GM23338 (cell line): Measurements from ENCODE around the gene NARS2. TPM values are rescaled to one million over a fixed set of nuclear protein-coding genes. Genes with fewer than 3 reads are reported as not detected.

Source experiments
- ATAC-seq: fragments of 200-7000 bp; cut with Tn5 transposase; 3 replicates; pipeline ENCODE4 v1.9.1; 2020
- DNase-seq: peaks from one replicate; pipeline ENCODE4 v3.0.0-alpha.2; 2015; ENCODE audit warnings: low spot score
- H2AFZ ChIP-seq: fragments of 200-600 bp; sonication (generic); 2 replicates; pipeline ENCODE4 v1.8.0; 2016; ENCODE audit warnings: antibody characterized with exemption, mild to moderate bottlenecking, moderate library complexity
- H3F3A ChIP-seq: fragments of 200-600 bp; sonication (generic); replicated peaks from 2 replicates; pipeline ENCODE4 v1.8.0; 2017; ENCODE audit warnings: antibody characterized with exemption, mixed run types, low read depth
- H3K27ac ChIP-seq: fragments of 200-600 bp; sonication (generic); 2 replicates; pipeline ENCODE4 v1.6.1; 2016; ENCODE audit warnings: low read depth
- H3K27me3 ChIP-seq: fragments of 200-600 bp; sonication (generic); 2 replicates; pipeline ENCODE4 v1.8.0; 2016; ENCODE audit warnings: mild to moderate bottlenecking, mixed run types, moderate library complexity; ENCODE audit not compliant: insufficient read depth
- H3K36me3 ChIP-seq: fragments of 200-600 bp; sonication (generic); 2 replicates; pipeline ENCODE4 v1.8.0; 2016; ENCODE audit warnings: mild to moderate bottlenecking; ENCODE audit not compliant: insufficient read depth
- H3K4me1 ChIP-seq: fragments of 200-600 bp; sonication (generic); 2 replicates; pipeline ENCODE4 v1.8.0; 2016; ENCODE audit warnings: mild to moderate bottlenecking, moderate library complexity; ENCODE audit not compliant: insufficient read depth
- H3K4me2 ChIP-seq: fragments of 200-600 bp; sonication (generic); 2 replicates; pipeline ENCODE4 v1.7.1; 2017; ENCODE audit warnings: mixed run types
- H3K4me3 ChIP-seq: fragments of 200-600 bp; sonication (generic); 2 replicates; pipeline ENCODE4 v1.6.1; 2016; ENCODE audit warnings: mixed run types
- H3K79me2 ChIP-seq: fragments of 200-600 bp; sonication (generic); replicated peaks from 2 replicates; pipeline ENCODE4 v1.8.0; 2017; ENCODE audit warnings: mild to moderate bottlenecking; ENCODE audit not compliant: insufficient read depth
- H3K9me2 ChIP-seq: fragments of 200-600 bp; sonication (generic); 2 replicates; pipeline ENCODE4 v1.8.0; 2017; ENCODE audit not compliant: insufficient read depth
- H4K20me1 ChIP-seq: fragments of 200-600 bp; sonication (generic); replicated peaks from 2 replicates; pipeline ENCODE4 v1.8.0; 2017; ENCODE audit warnings: mild to moderate bottlenecking; ENCODE audit not compliant: insufficient read depth
- H3K27ac Mint-ChIP-seq: 2 replicates; pipeline ENCODE4 v1.8.0; 2020; ENCODE audit warnings: inconsistent platforms, mild to moderate bottlenecking, moderate library complexity, mixed read lengths
- H3K27me3 Mint-ChIP-seq: 3 replicates; pipeline ENCODE4 v1.8.0; 2022; ENCODE audit warnings: low read depth, mild to moderate bottlenecking, moderate library complexity, mixed read lengths, inconsistent platforms; ENCODE audit not compliant: insufficient read depth, poor library complexity
- H3K36me3 Mint-ChIP-seq: 3 replicates; pipeline ENCODE4 v1.8.0; 2021; ENCODE audit warnings: low read depth, mild to moderate bottlenecking, inconsistent platforms, moderate library complexity, mixed read lengths
- H3K4me1 Mint-ChIP-seq: 3 replicates; pipeline ENCODE4 v1.8.0; 2020; ENCODE audit warnings: mild to moderate bottlenecking, inconsistent platforms, mixed read lengths
- H3K4me3 Mint-ChIP-seq: 3 replicates; pipeline ENCODE4 v1.8.0; 2021; ENCODE audit warnings: moderate library complexity, mild to moderate bottlenecking, inconsistent platforms, mixed read lengths
- H3K9me3 Mint-ChIP-seq: 3 replicates; pipeline ENCODE4 v1.8.0; 2020; ENCODE audit warnings: moderate library complexity, mild to moderate bottlenecking, inconsistent platforms, mixed read lengths
- CREB1 ChIP-seq: fragments of 250-450 bp; sonication (Bioruptor Pico); IDR thresholded peaks from 2 replicates; pipeline ENCODE4 v1.5.0; 2020; ENCODE audit warnings: low read depth, mild to moderate bottlenecking, moderate library complexity
- EZH2 ChIP-seq: fragments of 200-600 bp; sonication (generic); IDR thresholded peaks from one replicate; pipeline ENCODE4 v1.8.0; 2017; ENCODE audit warnings: antibody characterized with exemption, mild to moderate bottlenecking, low read depth; ENCODE audit not compliant: unreplicated experiment
- EZH2phosphoT487 ChIP-seq: fragments of 200-600 bp; sonication (generic); IDR thresholded peaks from one replicate; pipeline ENCODE4 v1.8.1; 2018; ENCODE audit warnings: antibody characterized with exemption; ENCODE audit not compliant: unreplicated experiment
- JUNB ChIP-seq: IDR thresholded peaks from one replicate; pipeline ENCODE4 v1.6.1; 2016; ENCODE audit warnings: antibody characterized with exemption; ENCODE audit not compliant: unreplicated experiment
- NANOG ChIP-seq: IDR thresholded peaks from 2 replicates; pipeline ENCODE4 v1.6.1; 2016; ENCODE audit warnings: antibody characterized with exemption, borderline replicate concordance
- POLR2AphosphoS5 ChIP-seq: IDR thresholded peaks from 2 replicates; pipeline ENCODE4 v1.6.1; 2016; ENCODE audit warnings: antibody characterized with exemption, low read depth
- REST ChIP-seq: IDR thresholded peaks from one replicate; pipeline ENCODE4 v1.6.1; 2018; ENCODE audit warnings: antibody characterized with exemption; ENCODE audit not compliant: unreplicated experiment
- STAT1 ChIP-seq: IDR thresholded peaks from one replicate; pipeline ENCODE4 v1.6.1; 2016; ENCODE audit warnings: antibody characterized with exemption; ENCODE audit not compliant: unreplicated experiment
- ZNF114 ChIP-seq: fragments of 250-450 bp; sonication (Bioruptor Pico); IDR thresholded peaks from 2 replicates; pipeline ENCODE4 v1.5.0; 2020; ENCODE audit warnings: mild to moderate bottlenecking, moderate library complexity
- ZNF331 ChIP-seq: fragments of 250-450 bp; sonication (Bioruptor Pico); IDR thresholded peaks from 2 replicates; pipeline ENCODE4 v1.5.0; 2020; ENCODE audit warnings: low read depth, mild to moderate bottlenecking, moderate library complexity
- polyA plus RNA-seq: library from polyadenylated mRNA; unstranded; fragments of >200 nt; fragmentation: Nextera tagmentation; extraction: Ambion mirVana; gene quantifications from 2 replicates; pipeline ENCODE4 v1.2.1, GENCODE V29; 2016
- total RNA-seq: library from RNA; depleted of rRNA; stranded (reverse); fragments of >200 nt; shearing (Covaris generic); gene quantifications from 2 replicates; pipeline ENCODE4 v1.2.3, GENCODE V29; 2014
- TF ChIP-seq, protein P1 (sequence below), 2 experiments: fragments of 200-600 bp in 1 of 2; sonication (generic) in 1 of 2; conservative IDR thresholded peaks; 2 replicates each; pipeline versions ENCODE4 v1.5.1 to v1.6.1; 2016 to 2017; ENCODE audit warnings: antibody characterized with exemption in 2 of 2, low read depth in 2 of 2, mild to moderate bottlenecking in 2 of 2, moderate library complexity in 1 of 2
- TF ChIP-seq, protein P2 (sequence below): IDR thresholded peaks from 2 replicates; pipeline ENCODE4 v1.6.1; 2016; ENCODE audit warnings: antibody characterized with exemption
- TF ChIP-seq, protein P3 (sequence below): fragments of 250-450 bp; sonication (Bioruptor Pico); IDR thresholded peaks from 2 replicates; pipeline ENCODE4 v1.5.0; 2020; ENCODE audit warnings: mild to moderate bottlenecking, moderate library complexity

NARS2 gene
- total and polyA plus RNA-seq, 2 experiments from 2014 or later, result 45.7 to 62.0 TPM

- H3K4me2 ChIP-seq, result no peak overlapping the region
- H3K4me3 Mint-ChIP-seq, result no peak overlapping the region
- H3K4me3 ChIP-seq, result no peak overlapping the region
- ATAC-seq (no peak), DNase-seq (no peak)
- no peaks in the 10 kb centered on the region for H4K20me1 ChIP-seq
- H3K4me1 Mint-ChIP-seq, result peaks cover 33% of the 10 kb centered on the region
- H3K4me1 ChIP-seq, result peaks cover 21% of the 10 kb centered on the region
- no peaks in the 10 kb centered on the region for H3K27me3 Mint-ChIP-seq
- H3K79me2 ChIP-seq, result peaks cover 43% of the 10 kb centered on the region
- H3K36me3 ChIP-seq, result peaks cover 4% of the 10 kb centered on the region; the same call in 1 of the 2 replicates
- H3K9me3 Mint-ChIP-seq, result no peaks in the 10 kb centered on the region
- H3K36me3 Mint-ChIP-seq, result peaks cover 44% of the 10 kb centered on the region
- H3K27me3 ChIP-seq, result no peaks in the 10 kb centered on the region
- H3K27ac ChIP-seq, result no peak overlapping the region
- H3F3A ChIP-seq, result no peaks in the 10 kb centered on the region
- TF ChIP-seq EZH2phosphoT487, result no peak
- TF ChIP-seq, protein P1, sequence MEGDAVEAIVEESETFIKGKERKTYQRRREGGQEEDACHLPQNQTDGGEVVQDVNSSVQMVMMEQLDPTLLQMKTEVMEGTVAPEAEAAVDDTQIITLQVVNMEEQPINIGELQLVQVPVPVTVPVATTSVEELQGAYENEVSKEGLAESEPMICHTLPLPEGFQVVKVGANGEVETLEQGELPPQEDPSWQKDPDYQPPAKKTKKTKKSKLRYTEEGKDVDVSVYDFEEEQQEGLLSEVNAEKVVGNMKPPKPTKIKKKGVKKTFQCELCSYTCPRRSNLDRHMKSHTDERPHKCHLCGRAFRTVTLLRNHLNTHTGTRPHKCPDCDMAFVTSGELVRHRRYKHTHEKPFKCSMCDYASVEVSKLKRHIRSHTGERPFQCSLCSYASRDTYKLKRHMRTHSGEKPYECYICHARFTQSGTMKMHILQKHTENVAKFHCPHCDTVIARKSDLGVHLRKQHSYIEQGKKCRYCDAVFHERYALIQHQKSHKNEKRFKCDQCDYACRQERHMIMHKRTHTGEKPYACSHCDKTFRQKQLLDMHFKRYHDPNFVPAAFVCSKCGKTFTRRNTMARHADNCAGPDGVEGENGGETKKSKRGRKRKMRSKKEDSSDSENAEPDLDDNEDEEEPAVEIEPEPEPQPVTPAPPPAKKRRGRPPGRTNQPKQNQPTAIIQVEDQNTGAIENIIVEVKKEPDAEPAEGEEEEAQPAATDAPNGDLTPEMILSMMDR (conservative IDR thresholded peaks at IDR 0.05; ENCODE audit: low read depth in 2 of 2), result no peak
- no peak for TF ChIP-seq POLR2AphosphoS5
- TF ChIP-seq, protein P2, sequence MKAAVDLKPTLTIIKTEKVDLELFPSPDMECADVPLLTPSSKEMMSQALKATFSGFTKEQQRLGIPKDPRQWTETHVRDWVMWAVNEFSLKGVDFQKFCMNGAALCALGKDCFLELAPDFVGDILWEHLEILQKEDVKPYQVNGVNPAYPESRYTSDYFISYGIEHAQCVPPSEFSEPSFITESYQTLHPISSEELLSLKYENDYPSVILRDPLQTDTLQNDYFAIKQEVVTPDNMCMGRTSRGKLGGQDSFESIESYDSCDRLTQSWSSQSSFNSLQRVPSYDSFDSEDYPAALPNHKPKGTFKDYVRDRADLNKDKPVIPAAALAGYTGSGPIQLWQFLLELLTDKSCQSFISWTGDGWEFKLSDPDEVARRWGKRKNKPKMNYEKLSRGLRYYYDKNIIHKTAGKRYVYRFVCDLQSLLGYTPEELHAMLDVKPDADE, result no peak
- no peak for TF ChIP-seq STAT1
- no peak for TF ChIP-seq REST
- no peak for TF ChIP-seq ZNF331 (CRISPR knock-in tag)
- TF ChIP-seq NANOG, result no peak
- TF ChIP-seq EZH2, result no peak
- no peak for TF ChIP-seq ZNF114 (CRISPR knock-in tag)
- TF ChIP-seq, protein P3, sequence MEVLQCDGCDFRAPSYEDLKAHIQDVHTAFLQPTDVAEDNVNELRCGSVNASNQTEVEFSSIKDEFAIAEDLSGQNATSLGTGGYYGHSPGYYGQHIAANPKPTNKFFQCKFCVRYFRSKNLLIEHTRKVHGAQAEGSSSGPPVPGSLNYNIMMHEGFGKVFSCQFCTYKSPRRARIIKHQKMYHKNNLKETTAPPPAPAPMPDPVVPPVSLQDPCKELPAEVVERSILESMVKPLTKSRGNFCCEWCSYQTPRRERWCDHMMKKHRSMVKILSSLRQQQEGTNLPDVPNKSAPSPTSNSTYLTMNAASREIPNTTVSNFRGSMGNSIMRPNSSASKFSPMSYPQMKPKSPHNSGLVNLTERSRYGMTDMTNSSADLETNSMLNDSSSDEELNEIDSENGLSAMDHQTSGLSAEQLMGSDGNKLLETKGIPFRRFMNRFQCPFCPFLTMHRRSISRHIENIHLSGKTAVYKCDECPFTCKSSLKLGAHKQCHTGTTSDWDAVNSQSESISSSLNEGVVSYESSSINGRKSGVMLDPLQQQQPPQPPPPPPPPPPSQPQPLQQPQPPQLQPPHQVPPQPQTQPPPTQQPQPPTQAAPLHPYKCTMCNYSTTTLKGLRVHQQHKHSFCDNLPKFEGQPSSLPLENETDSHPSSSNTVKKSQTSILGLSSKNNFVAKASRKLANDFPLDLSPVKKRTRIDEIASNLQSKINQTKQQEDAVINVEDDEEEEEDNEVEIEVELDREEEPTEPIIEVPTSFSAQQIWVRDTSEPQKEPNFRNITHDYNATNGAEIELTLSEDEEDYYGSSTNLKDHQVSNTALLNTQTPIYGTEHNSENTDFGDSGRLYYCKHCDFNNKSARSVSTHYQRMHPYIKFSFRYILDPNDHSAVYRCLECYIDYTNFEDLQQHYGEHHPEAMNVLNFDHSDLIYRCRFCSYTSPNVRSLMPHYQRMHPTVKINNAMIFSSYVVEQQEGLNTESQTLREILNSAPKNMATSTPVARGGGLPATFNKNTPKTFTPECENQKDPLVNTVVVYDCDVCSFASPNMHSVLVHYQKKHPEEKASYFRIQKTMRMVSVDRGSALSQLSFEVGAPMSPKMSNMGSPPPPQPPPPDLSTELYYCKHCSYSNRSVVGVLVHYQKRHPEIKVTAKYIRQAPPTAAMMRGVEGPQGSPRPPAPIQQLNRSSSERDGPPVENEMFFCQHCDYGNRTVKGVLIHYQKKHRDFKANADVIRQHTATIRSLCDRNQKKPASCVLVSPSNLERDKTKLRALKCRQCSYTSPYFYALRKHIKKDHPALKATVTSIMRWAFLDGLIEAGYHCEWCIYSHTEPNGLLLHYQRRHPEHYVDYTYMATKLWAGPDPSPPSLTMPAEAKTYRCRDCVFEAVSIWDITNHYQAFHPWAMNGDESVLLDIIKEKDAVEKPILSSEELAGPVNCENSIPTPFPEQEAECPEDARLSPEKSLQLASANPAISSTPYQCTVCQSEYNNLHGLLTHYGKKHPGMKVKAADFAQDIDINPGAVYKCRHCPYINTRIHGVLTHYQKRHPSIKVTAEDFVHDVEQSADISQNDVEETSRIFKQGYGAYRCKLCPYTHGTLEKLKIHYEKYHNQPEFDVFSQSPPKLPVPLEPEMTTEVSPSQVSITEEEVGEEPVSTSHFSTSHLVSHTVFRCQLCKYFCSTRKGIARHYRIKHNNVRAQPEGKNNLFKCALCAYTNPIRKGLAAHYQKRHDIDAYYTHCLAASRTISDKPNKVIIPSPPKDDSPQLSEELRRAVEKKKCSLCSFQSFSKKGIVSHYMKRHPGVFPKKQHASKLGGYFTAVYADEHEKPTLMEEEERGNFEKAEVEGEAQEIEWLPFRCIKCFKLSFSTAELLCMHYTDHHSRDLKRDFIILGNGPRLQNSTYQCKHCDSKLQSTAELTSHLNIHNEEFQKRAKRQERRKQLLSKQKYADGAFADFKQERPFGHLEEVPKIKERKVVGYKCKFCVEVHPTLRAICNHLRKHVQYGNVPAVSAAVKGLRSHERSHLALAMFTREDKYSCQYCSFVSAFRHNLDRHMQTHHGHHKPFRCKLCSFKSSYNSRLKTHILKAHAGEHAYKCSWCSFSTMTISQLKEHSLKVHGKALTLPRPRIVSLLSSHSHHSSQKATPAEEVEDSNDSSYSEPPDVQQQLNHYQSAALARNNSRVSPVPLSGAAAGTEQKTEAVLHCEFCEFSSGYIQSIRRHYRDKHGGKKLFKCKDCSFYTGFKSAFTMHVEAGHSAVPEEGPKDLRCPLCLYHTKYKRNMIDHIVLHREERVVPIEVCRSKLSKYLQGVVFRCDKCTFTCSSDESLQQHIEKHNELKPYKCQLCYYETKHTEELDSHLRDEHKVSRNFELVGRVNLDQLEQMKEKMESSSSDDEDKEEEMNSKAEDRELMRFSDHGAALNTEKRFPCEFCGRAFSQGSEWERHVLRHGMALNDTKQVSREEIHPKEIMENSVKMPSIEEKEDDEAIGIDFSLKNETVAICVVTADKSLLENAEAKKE, result no peak
- TF ChIP-seq CREB1 (CRISPR knock-in tag), result no peak
- no peak for TF ChIP-seq JUNB
- no peaks in the 10 kb centered on the region for H3K9me2 ChIP-seq
- H2AFZ ChIP-seq, result no peak overlapping the region
- H3K27ac Mint-ChIP-seq, result no peak overlapping the region
Observed at GRCh38 chr11:78555592-78555991, 19.1 kb downstream of the NARS2 start.
